OCI-LY3 (cell line): ENCODE results near the gene CPLX1.

Experiments
- CTCF ChIP-seq: fragments of 200-600, 300-600 bp; sonication (generic); IDR thresholded peaks from 2 replicates; pipeline ENCODE4 v1.5.1; 2014; ENCODE audit warnings: antibody characterized with exemption, low read length, low read depth
- EZH2phosphoT487 ChIP-seq: fragments of 200-600 bp; shearing (Covaris generic); IDR thresholded peaks from 2 replicates; pipeline ENCODE4 v1.6.1; 2018; ENCODE audit warnings: antibody characterized with exemption, mixed run types, low read depth

- TF ChIP-seq EZH2phosphoT487 (no peak), CTCF (no peak)
These were observed 18.1 kb downstream of the CPLX1 start for GRCh38 chr4:807792-808191.
